ENCODE measurements around the gene ALKBH7.

The ALKBH7 gene

GRCh38 chr19:6362351-6362801 is 10.2 kb upstream of the ALKBH7 start:
- no peak for TF ChIP-seq OSR1 (CRISPR knock-in tag; IDR thresholded peaks at IDR 0.05)
- no peak for TF ChIP-seq ZNF565 (CRISPR knock-in tag; conservative IDR thresholded peaks at IDR 0.05; ENCODE audit: low read depth)
- TF ChIP-seq TCF4 (CRISPR knock-in tag; IDR thresholded peaks at IDR 0.05; ENCODE audit: borderline replicate concordance) = no peak
- no peak for TF ChIP-seq PATZ1 (CRISPR knock-in tag; IDR thresholded peaks at IDR 0.05; ENCODE audit: borderline replicate concordance)
- no peak for TF ChIP-seq ZNF8 (CRISPR knock-in tag; IDR thresholded peaks at IDR 0.05)
- no peak for TF ChIP-seq ARNTL (CRISPR knock-in tag; IDR thresholded peaks at IDR 0.05; ENCODE audit: borderline replicate concordance, low read depth)
- no peak for TF ChIP-seq POU6F1 (CRISPR knock-in tag; IDR thresholded peaks at IDR 0.05; ENCODE audit: borderline replicate concordance, low read depth)
- TF ChIP-seq TOX (CRISPR knock-in tag; IDR thresholded peaks at IDR 0.05; ENCODE audit: borderline replicate concordance) = no peak
- no peak for TF ChIP-seq ZC3H10 (CRISPR knock-in tag; IDR thresholded peaks at IDR 0.05)
- TF ChIP-seq CSRNP3 (CRISPR knock-in tag; IDR thresholded peaks at IDR 0.05) = no peak
- no peak; the same call in 2 of the 3 replicates for ATAC-seq

GRCh38 chr19:6364353-6364752 is 8.2 kb upstream of the ALKBH7 start:
- no peak for ATAC-seq
- TF ChIP-seq ZNF8 (CRISPR knock-in tag; IDR thresholded peaks at IDR 0.05) (no peak), ZFP3 (CRISPR knock-in tag; IDR thresholded peaks at IDR 0.05) (no peak), CREB5 (CRISPR knock-in tag; IDR thresholded peaks at IDR 0.05; ENCODE audit: low read depth) (no peak), ESRRG (CRISPR knock-in tag; IDR thresholded peaks at IDR 0.05) (no peak), CSDC2 (CRISPR knock-in tag; IDR thresholded peaks at IDR 0.05) (no peak), RARB (CRISPR knock-in tag; IDR thresholded peaks at IDR 0.05) (no peak), CSRNP3 (CRISPR knock-in tag; IDR thresholded peaks at IDR 0.05) (no peak), ZC3H10 (CRISPR knock-in tag; IDR thresholded peaks at IDR 0.05) (no peak), ARNTL (CRISPR knock-in tag; IDR thresholded peaks at IDR 0.05; ENCODE audit: borderline replicate concordance, low read depth) (no peak), TCF4 (CRISPR knock-in tag; IDR thresholded peaks at IDR 0.05; ENCODE audit: borderline replicate concordance) (no peak), GLIS3 (CRISPR knock-in tag; IDR thresholded peaks at IDR 0.05) (no peak), POU6F1 (CRISPR knock-in tag; IDR thresholded peaks at IDR 0.05; ENCODE audit: borderline replicate concordance, low read depth) (no peak), SNAI2 (CRISPR knock-in tag; IDR thresholded peaks at IDR 0.05) (no peak), ZFP30 (CRISPR knock-in tag; IDR thresholded peaks at IDR 0.05) (no peak), PATZ1 (CRISPR knock-in tag; IDR thresholded peaks at IDR 0.05; ENCODE audit: borderline replicate concordance) (no peak), TOX (CRISPR knock-in tag; IDR thresholded peaks at IDR 0.05; ENCODE audit: borderline replicate concordance) (no peak), BACH2 (CRISPR knock-in tag; IDR thresholded peaks at IDR 0.05; ENCODE audit: borderline replicate concordance) (no peak), TSHZ2 (CRISPR knock-in tag; IDR thresholded peaks at IDR 0.05) (no peak)

Measured in SK-N-SH treated with all-trans-retinoic acid at 6 μM for 48 hours (cell line).